ENCODE data around the gene GAREM1. TPM values are rescaled to one million over a fixed set of nuclear protein-coding genes. Genes with fewer than 3 reads are reported as not detected.

GAREM1 gene
- total RNA-seq, 1 experiment from 2014 or later: 21.4 TPM

- intact Hi-C loops (cut with micrococcal nuclease): loop anchor here (5.0 kb wide), 1 partner anchor 62 kb away; no protein-coding TSS in a partner anchor
- Mint-ChIP-seq H3K27ac (ENCODE audit: low read depth, unreplicated experiment) (no peak overlapping the region), H3K27me3 (ENCODE audit: insufficient read depth, unreplicated experiment) (no peaks in the 10 kb centered on the region), H3K4me1 (ENCODE audit: insufficient read depth, unreplicated experiment) (peaks cover 13% of the 10 kb centered on the region), H3K4me3 (ENCODE audit: unreplicated experiment) (no peak overlapping the region), H3K9me3 (ENCODE audit: unreplicated experiment) (no peaks in the 10 kb centered on the region), H3K36me3 (ENCODE audit: insufficient read depth, unreplicated experiment) (no peaks in the 10 kb centered on the region)
- CTCF ChIA-PET: no interaction called here
- POLR2A ChIA-PET: interaction anchor here (1.7 kb wide), 1 partner anchor 64 kb away, joined by 6 read pairs; no protein-coding TSS in a partner anchor
- no peak for TF ChIP-seq CTCF (IDR thresholded peaks at IDR 0.05; ENCODE audit: unreplicated experiment)
- BruUV-seq (replicated peaks): no TSS peak
- no peak for DNase-seq (ENCODE audit: unreplicated experiment)
Observed at GRCh38 chr18:32405588-32405987, 65.1 kb downstream of the GAREM1 start.

- Mint-ChIP-seq H3K4me3 (ENCODE audit: unreplicated experiment) (no peak overlapping the region), H3K27ac (ENCODE audit: low read depth, unreplicated experiment) (peak overlapping the region; percentile 71), H3K27me3 (ENCODE audit: insufficient read depth, unreplicated experiment) (no peaks in the 10 kb centered on the region), H3K36me3 (ENCODE audit: insufficient read depth, unreplicated experiment) (no peaks in the 10 kb centered on the region), H3K9me3 (ENCODE audit: unreplicated experiment) (peaks cover 8% of the 10 kb centered on the region), H3K4me1 (ENCODE audit: insufficient read depth, unreplicated experiment) (peaks cover 12% of the 10 kb centered on the region)
- CTCF ChIA-PET: no interaction called here
- no peak for DNase-seq (ENCODE audit: unreplicated experiment)
- intact Hi-C loops (cut with micrococcal nuclease): no loop called here
- BruUV-seq (replicated peaks): no TSS peak
- POLR2A ChIA-PET: interaction anchor here (1.5 kb wide), 2 partner anchors 16 to 39 kb away, joined by 3 to 4 read pairs; no protein-coding TSS in a partner anchor
- no peak for TF ChIP-seq CTCF (IDR thresholded peaks at IDR 0.05; ENCODE audit: unreplicated experiment)
Observed at GRCh38 chr18:32401621-32402020, 69.1 kb downstream of the GAREM1 start.

GRCh38 chr18:32393407-32393806, 77.3 kb downstream of the GAREM1 start:
- no peak overlapping the region for H3K4me3 Mint-ChIP-seq (ENCODE audit: unreplicated experiment)
- TF ChIP-seq CTCF (IDR thresholded peaks at IDR 0.05; ENCODE audit: unreplicated experiment): no peak
- POLR2A ChIA-PET: interaction anchor here (1.7 to 3.6 kb wide), 2 partner anchors 11 to 14 kb away, joined by 4 to 25 read pairs; no protein-coding TSS in a partner anchor
- H3K4me1 Mint-ChIP-seq (ENCODE audit: insufficient read depth, unreplicated experiment): peaks cover 6% of the 10 kb centered on the region
- no TSS peak for BruUV-seq (replicated peaks)
- intact Hi-C loops (cut with micrococcal nuclease): no loop called here
- H3K27me3 Mint-ChIP-seq (ENCODE audit: insufficient read depth, unreplicated experiment): no peaks in the 10 kb centered on the region
- H3K36me3 Mint-ChIP-seq (ENCODE audit: insufficient read depth, unreplicated experiment): peaks cover 17% of the 10 kb centered on the region
- peaks cover 7% of the 10 kb centered on the region for H3K9me3 Mint-ChIP-seq (ENCODE audit: unreplicated experiment)
- H3K27ac Mint-ChIP-seq (ENCODE audit: low read depth, unreplicated experiment): no peak overlapping the region
- no peak for DNase-seq (ENCODE audit: unreplicated experiment)
- CTCF ChIA-PET: interaction anchor here (1.5 kb wide), 1 partner anchor 78 kb away, joined by 3 read pairs; no protein-coding TSS in a partner anchor

- ChIA-PET CTCF (interaction anchor here (0.5 to 1.1 kb wide), 3 partner anchors 13 to 93 kb away, joined by 3 to 5 read pairs (median 3); partner anchors contain the start of gene GAREM1), POLR2A (interaction anchor here (1.2 to 3.6 kb wide), 2 partner anchors 8 to 13 kb away, joined by 3 to 25 read pairs; no protein-coding TSS in a partner anchor)
- Mint-ChIP-seq H3K9me3 (ENCODE audit: unreplicated experiment) (no peaks in the 10 kb centered on the region), H3K4me3 (ENCODE audit: unreplicated experiment) (no peak overlapping the region), H3K36me3 (ENCODE audit: insufficient read depth, unreplicated experiment) (peaks cover 17% of the 10 kb centered on the region), H3K27me3 (ENCODE audit: insufficient read depth, unreplicated experiment) (no peaks in the 10 kb centered on the region), H3K27ac (ENCODE audit: low read depth, unreplicated experiment) (no peak overlapping the region), H3K4me1 (ENCODE audit: insufficient read depth, unreplicated experiment) (peaks cover 9% of the 10 kb centered on the region)
- no TSS peak for BruUV-seq (replicated peaks)
- DNase-seq (ENCODE audit: unreplicated experiment): no peak
- intact Hi-C loops (cut with micrococcal nuclease): no loop called here
- no peak for TF ChIP-seq CTCF (IDR thresholded peaks at IDR 0.05; ENCODE audit: unreplicated experiment)
Observed at GRCh38 chr18:32391126-32391525, 79.6 kb downstream of the GAREM1 start.
